ENCODE data around the gene STBD1. TPM values are rescaled to one million over a fixed set of nuclear protein-coding genes. Genes with fewer than 3 reads are reported as not detected.

The STBD1 gene
- total RNA-seq, 4 donors from 2014 or later = 0.89 to 2.3 (median 1.1) TPM

DNA sequence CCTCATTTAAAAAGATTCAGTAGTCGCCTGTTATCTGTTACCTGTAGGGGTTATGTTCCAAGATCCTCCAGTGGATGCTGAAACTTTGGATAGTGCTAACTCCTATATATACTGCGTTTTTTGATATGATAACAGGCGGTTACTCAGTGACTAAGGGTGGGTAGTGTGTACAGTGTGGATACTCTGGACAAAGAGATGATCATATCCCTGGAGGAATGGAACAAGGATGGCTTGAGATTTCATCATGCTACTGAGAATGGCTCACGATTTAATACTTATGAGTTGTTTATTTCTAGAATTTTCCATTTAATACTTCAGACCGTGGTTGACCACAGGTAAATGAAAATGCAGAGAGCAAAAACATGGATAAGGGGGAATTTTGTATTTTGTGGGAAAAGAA, 33.5 kb upstream of the STBD1 start:
- TF ChIP-seq POLR2A (IDR thresholded peaks at IDR 0.05) = no peak
- TF ChIP-seq, protein P1, sequence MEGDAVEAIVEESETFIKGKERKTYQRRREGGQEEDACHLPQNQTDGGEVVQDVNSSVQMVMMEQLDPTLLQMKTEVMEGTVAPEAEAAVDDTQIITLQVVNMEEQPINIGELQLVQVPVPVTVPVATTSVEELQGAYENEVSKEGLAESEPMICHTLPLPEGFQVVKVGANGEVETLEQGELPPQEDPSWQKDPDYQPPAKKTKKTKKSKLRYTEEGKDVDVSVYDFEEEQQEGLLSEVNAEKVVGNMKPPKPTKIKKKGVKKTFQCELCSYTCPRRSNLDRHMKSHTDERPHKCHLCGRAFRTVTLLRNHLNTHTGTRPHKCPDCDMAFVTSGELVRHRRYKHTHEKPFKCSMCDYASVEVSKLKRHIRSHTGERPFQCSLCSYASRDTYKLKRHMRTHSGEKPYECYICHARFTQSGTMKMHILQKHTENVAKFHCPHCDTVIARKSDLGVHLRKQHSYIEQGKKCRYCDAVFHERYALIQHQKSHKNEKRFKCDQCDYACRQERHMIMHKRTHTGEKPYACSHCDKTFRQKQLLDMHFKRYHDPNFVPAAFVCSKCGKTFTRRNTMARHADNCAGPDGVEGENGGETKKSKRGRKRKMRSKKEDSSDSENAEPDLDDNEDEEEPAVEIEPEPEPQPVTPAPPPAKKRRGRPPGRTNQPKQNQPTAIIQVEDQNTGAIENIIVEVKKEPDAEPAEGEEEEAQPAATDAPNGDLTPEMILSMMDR (IDR thresholded peaks at IDR 0.05) = no peak
- 75 to 83% methylated on average over 5 of the region's 5 CpGs for WGBS, 2 donors
- no peak for DNase-seq (ENCODE audit: low spot score in 2 of 2)
- no peak overlapping the region for H3K4me3 ChIP-seq (ENCODE audit: low read depth, poor library complexity, severe bottlenecking)
- intact Hi-C loops (cut with DNase I; ENCODE audit: low total_unique reads) = no loop called here

DNA sequence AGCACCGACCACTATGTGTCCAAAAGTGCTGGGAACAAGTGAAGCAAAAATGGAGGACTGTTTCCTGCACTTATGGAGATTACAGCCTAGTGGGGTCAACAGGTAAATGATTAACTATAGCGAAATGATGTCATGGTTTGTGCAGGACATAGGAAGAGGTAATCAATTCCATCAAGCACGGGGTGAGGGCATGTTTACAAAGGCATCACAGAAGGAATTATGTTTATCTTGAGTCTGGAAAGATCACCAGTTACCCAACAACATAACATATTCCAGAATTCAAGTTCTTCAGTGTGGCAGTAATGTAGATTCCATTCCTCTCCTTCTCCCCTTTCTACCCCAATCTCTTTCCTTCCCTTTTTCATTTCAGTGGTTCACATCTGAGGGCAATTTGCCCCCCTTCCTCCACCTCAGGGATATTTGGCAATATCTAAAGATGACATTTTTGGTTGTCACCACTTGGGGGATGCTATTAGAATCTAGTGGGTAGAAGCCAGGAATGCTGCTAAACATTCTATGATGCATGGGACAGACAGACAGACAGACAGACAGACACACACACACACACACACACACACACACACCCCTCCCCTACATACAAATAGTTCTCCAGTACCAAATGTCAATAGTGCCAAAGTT, 30.9 kb upstream of the STBD1 start:
- WGBS, 2 donors = 83 to 84% methylated on average over 3 of the region's 3 CpGs
- DNase-seq (ENCODE audit: low spot score in 2 of 2) = no peak
- intact Hi-C loops (cut with DNase I; ENCODE audit: low total_unique reads) = no loop called here
- H3K4me3 ChIP-seq (ENCODE audit: low read depth, poor library complexity, severe bottlenecking) = no peak overlapping the region
- TF ChIP-seq, protein P1 (IDR thresholded peaks at IDR 0.05) = peak in 1 of 3 donors; percentile 21
- no peak for TF ChIP-seq POLR2A (IDR thresholded peaks at IDR 0.05)

DNA sequence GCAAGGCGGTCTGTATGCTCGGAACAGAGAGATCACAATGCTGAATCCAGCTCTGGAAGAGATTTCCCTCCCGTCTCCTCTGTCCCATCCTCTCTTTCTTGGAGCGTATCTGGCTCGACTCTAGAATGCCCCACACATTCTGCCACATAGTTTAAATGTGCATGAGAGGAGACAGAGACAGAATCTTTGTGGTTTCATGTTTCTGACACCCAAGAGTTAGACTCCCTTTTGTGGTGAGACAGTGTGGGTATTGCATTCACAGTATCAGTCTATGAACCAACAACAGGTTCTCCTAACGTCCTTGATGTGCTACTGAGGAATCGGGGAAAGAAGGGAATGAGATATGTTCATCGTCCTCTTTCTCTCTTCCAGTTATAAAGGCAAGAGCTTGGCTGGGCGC, 29.7 kb upstream of the STBD1 start:
- DNase-seq (ENCODE audit: low spot score in 2 of 2) = no peak
- intact Hi-C loops (cut with DNase I; ENCODE audit: low total_unique reads) = no loop called here
- WGBS, 2 donors = 89 to 92% methylated on average over 9 of the region's 9 CpGs

DNA sequence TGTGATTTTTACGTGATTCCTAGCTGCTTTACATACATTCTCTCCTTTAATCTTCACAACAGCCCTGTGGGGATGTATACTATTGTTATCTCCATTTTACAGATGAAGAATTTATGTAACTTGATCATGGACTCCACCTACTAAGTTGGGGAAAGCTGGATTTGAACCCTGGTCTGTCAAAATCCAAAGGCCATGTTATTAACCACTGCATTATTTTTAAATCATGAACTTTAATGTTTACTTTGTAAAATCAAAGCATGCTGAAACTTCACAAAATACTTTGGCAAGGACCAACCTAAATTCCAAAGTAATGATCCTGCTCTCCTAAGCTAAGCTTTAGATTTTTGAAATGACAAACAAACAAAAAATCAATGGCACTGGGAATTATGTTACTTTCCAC, 28.9 kb upstream of the STBD1 start:
- TF ChIP-seq, protein P1 (IDR thresholded peaks at IDR 0.05) = no peak
- no peak for TF ChIP-seq POLR2A (IDR thresholded peaks at IDR 0.05)
- no peak overlapping the region for H3K4me3 ChIP-seq (ENCODE audit: low read depth, poor library complexity, severe bottlenecking)
- intact Hi-C loops (cut with DNase I; ENCODE audit: low total_unique reads) = no loop called here
- no peak for DNase-seq (ENCODE audit: low spot score in 2 of 2)
- WGBS, 2 donors = 49 to 57% methylated on average over 1 of the region's 1 CpG

More for the DNA sequence above, 29.7 kb upstream of the STBD1 start:
- no peak overlapping the region for H3K4me3 ChIP-seq (ENCODE audit: low read depth, poor library complexity, severe bottlenecking)
- TF ChIP-seq, protein P1 (IDR thresholded peaks at IDR 0.05) = no peak
- no peak for TF ChIP-seq POLR2A (IDR thresholded peaks at IDR 0.05)

DNA sequence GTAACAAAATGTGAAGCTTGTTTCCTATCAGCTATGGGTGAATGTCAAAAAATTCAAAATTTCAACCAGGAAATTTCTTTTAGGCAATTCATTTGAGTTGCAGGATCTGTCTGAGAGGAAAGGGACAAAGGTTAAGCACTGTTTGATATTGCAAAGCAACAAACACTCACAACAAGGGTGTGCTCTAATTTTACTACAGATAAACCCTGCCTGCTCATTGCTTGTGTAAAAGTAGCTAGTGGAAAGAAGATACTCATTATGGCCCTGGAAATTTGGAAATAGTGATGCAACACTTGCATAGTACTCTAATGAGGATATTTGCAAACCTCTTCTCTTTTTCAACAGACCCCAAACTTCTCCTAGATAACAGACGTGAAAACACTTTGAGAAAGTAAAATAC, 27.9 kb upstream of the STBD1 start:
- H3K4me3 ChIP-seq (ENCODE audit: low read depth, poor library complexity, severe bottlenecking) = no peak overlapping the region
- intact Hi-C loops (cut with DNase I; ENCODE audit: low total_unique reads) = no loop called here
- TF ChIP-seq POLR2A (IDR thresholded peaks at IDR 0.05) = no peak
- TF ChIP-seq, protein P1 (IDR thresholded peaks at IDR 0.05) = no peak
- WGBS, 2 donors = 64 to 83% methylated on average over 1 of the region's 1 CpG
- no peak for DNase-seq (ENCODE audit: low spot score in 2 of 2)

DNA sequence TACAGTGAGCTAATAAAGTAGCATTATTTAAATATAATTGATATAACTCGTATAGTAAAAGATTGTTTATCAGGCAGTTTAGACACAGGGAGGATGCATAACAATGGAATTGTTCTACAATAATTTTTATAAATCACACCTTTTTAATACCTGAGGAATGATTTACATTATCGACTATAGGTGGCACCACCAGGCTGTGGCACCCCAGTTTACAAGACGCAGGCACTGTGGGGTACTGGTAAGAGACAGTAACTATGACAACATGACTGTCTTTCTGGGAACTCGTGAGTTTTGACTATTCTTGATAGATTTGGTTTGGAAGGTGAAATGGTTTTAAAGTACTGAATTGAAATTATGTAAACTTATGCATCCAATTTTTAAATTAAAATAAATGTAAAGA, 27.1 kb upstream of the STBD1 start:
- intact Hi-C loops (cut with DNase I; ENCODE audit: low total_unique reads) = no loop called here
- TF ChIP-seq POLR2A (IDR thresholded peaks at IDR 0.05) = no peak
- TF ChIP-seq, protein P1 (IDR thresholded peaks at IDR 0.05) = no peak
- H3K4me3 ChIP-seq (ENCODE audit: low read depth, poor library complexity, severe bottlenecking) = no peak overlapping the region
- no peak for DNase-seq (ENCODE audit: low spot score in 2 of 2)
- WGBS, 2 donors = 82 to 85% methylated on average over 4 of the region's 4 CpGs

All from lower leg skin (tissue), 4 donors.